GM20000 (cell line): ENCODE measurements around the gene ST3GAL5.

Experiments
- DNase-seq: peaks from one replicate; pipeline ENCODE4 v3.0.0; 2012; ENCODE audit warnings: low spot score
- CTCF ChIP-seq: IDR thresholded peaks from 2 replicates; pipeline ENCODE4 v1.5.1; 2012; ENCODE audit warnings: mild to moderate bottlenecking, control low read depth; ENCODE audit errors: extremely low read depth, missing control alignments

The ST3GAL5 gene

GRCh38 chr2:85788603-85789002 lies 100.2 kb downstream of the ST3GAL5 start:
- no peak for DNase-seq
- TF ChIP-seq CTCF, result no peak

- no peak for DNase-seq
- TF ChIP-seq CTCF, result no peak
These were observed 100.8 kb downstream of the ST3GAL5 start for GRCh38 chr2:85787981-85788340.

GRCh38 chr2:85787282-85787980 lies 101.4 kb downstream of the ST3GAL5 start:
- TF ChIP-seq CTCF, result no peak
- no peak for DNase-seq
